ENCODE results near the gene HDLBP.

DNA sequence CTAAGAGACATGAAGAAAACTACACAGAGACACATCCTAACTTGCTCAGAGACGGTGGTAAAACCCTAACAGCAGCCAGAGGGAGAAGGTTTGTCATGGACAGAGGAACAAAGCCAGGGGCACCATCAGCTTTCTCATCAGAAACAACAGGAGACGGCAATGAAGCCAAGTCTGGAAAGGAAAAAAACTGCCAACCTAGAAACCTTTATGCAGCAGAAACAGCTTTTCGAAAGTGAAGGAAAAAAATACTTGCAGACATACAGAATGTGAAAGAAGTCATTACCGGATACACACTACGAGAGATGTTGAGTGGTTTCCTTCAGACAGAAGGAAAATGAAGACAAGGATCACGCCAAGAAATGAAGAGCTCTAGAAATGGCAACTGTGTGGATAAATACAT lies 71.1 kb downstream of the HDLBP start:
- TF ChIP-seq, protein P1, sequence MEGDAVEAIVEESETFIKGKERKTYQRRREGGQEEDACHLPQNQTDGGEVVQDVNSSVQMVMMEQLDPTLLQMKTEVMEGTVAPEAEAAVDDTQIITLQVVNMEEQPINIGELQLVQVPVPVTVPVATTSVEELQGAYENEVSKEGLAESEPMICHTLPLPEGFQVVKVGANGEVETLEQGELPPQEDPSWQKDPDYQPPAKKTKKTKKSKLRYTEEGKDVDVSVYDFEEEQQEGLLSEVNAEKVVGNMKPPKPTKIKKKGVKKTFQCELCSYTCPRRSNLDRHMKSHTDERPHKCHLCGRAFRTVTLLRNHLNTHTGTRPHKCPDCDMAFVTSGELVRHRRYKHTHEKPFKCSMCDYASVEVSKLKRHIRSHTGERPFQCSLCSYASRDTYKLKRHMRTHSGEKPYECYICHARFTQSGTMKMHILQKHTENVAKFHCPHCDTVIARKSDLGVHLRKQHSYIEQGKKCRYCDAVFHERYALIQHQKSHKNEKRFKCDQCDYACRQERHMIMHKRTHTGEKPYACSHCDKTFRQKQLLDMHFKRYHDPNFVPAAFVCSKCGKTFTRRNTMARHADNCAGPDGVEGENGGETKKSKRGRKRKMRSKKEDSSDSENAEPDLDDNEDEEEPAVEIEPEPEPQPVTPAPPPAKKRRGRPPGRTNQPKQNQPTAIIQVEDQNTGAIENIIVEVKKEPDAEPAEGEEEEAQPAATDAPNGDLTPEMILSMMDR (IDR thresholded peaks at IDR 0.05), result no peak
- TF ChIP-seq POLR2A (IDR thresholded peaks at IDR 0.05), result no peak
